HepG2 (cell line): ENCODE measurements around the gene BTBD19. TPM values are rescaled to one million over a fixed set of nuclear protein-coding genes. Genes with fewer than 3 reads are reported as not detected.

Experiments
- CEBPB ChIP-seq: IDR thresholded peaks from 2 replicates; pipeline ENCODE4 v1.6.1; 2011; ENCODE audit warnings: low read depth, low read length, improper control_type of control experiment, borderline replicate concordance
- CENPX ChIP-seq: sonication (generic); formaldehyde crosslinking; IDR thresholded peaks from 2 replicates; pipeline ENCODE4 v1.9.0; 2021; ENCODE audit warnings: mild to moderate bottlenecking, missing genetic modification reagents, moderate library complexity
- GPBP1L1 ChIP-seq: sonication (generic); formaldehyde crosslinking; IDR thresholded peaks from 2 replicates; pipeline ENCODE4 v1.5.0; 2020; ENCODE audit warnings: mild to moderate bottlenecking, missing genetic modification reagents
- HMGXB4 ChIP-seq, 2 experiments: sonication (generic) in 1 of 2; formaldehyde crosslinking in 1 of 2; IDR thresholded peaks; 2 replicates each; pipeline versions ENCODE4 v1.4.0 to v1.6.1; 2018 to 2020; ENCODE audit warnings: missing genetic modification reagents in 2 of 2, borderline replicate concordance in 1 of 2, low read depth in 1 of 2, mild to moderate bottlenecking in 1 of 2, missing biosample characterization in 1 of 2
- IKZF4 ChIP-seq: sonication (generic); formaldehyde crosslinking; IDR thresholded peaks from 2 replicates; pipeline ENCODE4 v1.5.1; 2020; ENCODE audit warnings: borderline replicate concordance, mild to moderate bottlenecking, low read depth, missing genetic modification reagents; ENCODE audit errors: not compliant biosample characterization
- SNAI1 ChIP-seq: sonication (generic); formaldehyde crosslinking; IDR thresholded peaks from 2 replicates; pipeline ENCODE4 v1.5.0; 2020; ENCODE audit warnings: mild to moderate bottlenecking, missing genetic modification reagents, borderline replicate concordance
- SOX5 ChIP-seq: IDR thresholded peaks from 2 replicates; pipeline ENCODE4 v1.6.1; 2016; ENCODE audit warnings: borderline replicate concordance
- ZBTB7A ChIP-seq: sonication (generic); formaldehyde crosslinking; IDR thresholded peaks from 2 replicates; pipeline ENCODE4 v1.8.0; 2022; ENCODE audit warnings: mild to moderate bottlenecking, missing genetic modification reagents
- ZNF251 ChIP-seq: sonication (generic); formaldehyde crosslinking; IDR thresholded peaks from 2 replicates; pipeline ENCODE4 v1.9.0; 2021; ENCODE audit warnings: mild to moderate bottlenecking, missing genetic modification reagents
- ZNF432 ChIP-seq: sonication (generic); formaldehyde crosslinking; IDR thresholded peaks from 2 replicates; pipeline ENCODE4 v1.5.0; 2020; ENCODE audit warnings: missing genetic modification reagents, mild to moderate bottlenecking, borderline replicate concordance
- ZNF574 ChIP-seq: sonication (generic); formaldehyde crosslinking; IDR thresholded peaks from 2 replicates; pipeline ENCODE4 v1.4.0; 2020; ENCODE audit warnings: missing genetic modification reagents
- ZNF792 ChIP-seq: IDR thresholded peaks from 2 replicates; pipeline ENCODE4 v1.6.1; 2016
- polyA plus RNA-seq, 8 experiments: library from polyadenylated mRNA; depleted of rRNA in 3 of 8; stranded (reverse) in 7 of 8; unstranded in 1 of 8; fragments of >200 nt; fragmentation: Illumina TruSeq in 4 of 8; extraction: Trizol in 4 of 8; gene quantifications; 2 replicates each; pipeline versions ENCODE4 v1.2.1 to v1.2.3, GENCODE V29; 2011 to 2016; ENCODE audit warnings: low read depth in 4 of 8, missing spikeins in 1 of 8, mixed read lengths in 1 of 8; ENCODE audit not compliant: insufficient read depth in 1 of 8
- total RNA-seq, 5 experiments: library from RNA; depleted of rRNA; stranded (reverse); fragments of >200 nt; fragmentation: Illumina TruSeq; extraction: Trizol; gene quantifications; 2 replicates each; pipeline ENCODE4 v1.2.3, GENCODE V29; 2016; ENCODE audit warnings: low read depth in 1 of 5
- TF ChIP-seq, protein P1 (sequence below): sonication (generic); IDR thresholded peaks from 2 replicates; pipeline ENCODE4 v1.6.1; 2016; ENCODE audit warnings: low read depth, borderline replicate concordance
- TF ChIP-seq, protein P2 (sequence below): sonication (generic); formaldehyde crosslinking; IDR thresholded peaks from 2 replicates; pipeline ENCODE4 v1.4.0; 2020; ENCODE audit warnings: missing genetic modification reagents, mild to moderate bottlenecking, borderline replicate concordance
- TF ChIP-seq, protein P3 (sequence below): sonication (generic); formaldehyde crosslinking; IDR thresholded peaks from 2 replicates; pipeline ENCODE4 v1.8.0; 2022; ENCODE audit warnings: missing genetic modification reagents, mild to moderate bottlenecking, borderline replicate concordance

BTBD19 gene
- total and polyA plus RNA-seq, 2 of the 13 experiments (the other 11 are each of a cell fraction or from before 2014, with no cell fraction given), result 2.7 to 6.7 TPM

- TF ChIP-seq SNAI1 (CRISPR knock-in tag) (no peak), HMGXB4 (CRISPR knock-in tag; IDR thresholded peaks at IDR 0.05; ENCODE audit: borderline replicate concordance in 1 of 2, low read depth in 1 of 2) (peak in 1 of 2 experiments; percentile 18; a peak in 1 of 4 replicates), ZNF792 (CRISPR knock-in tag) (no peak), ZNF432 (no peak), SOX5 (no peak), IKZF4 (CRISPR knock-in tag) (no peak), GPBP1L1 (no peak), CENPX (CRISPR knock-in tag) (no peak), ZBTB7A (CRISPR knock-in tag) (peak; percentile 37; the same call in 1 of the 2 replicates), CEBPB (no peak), ZNF574 (CRISPR knock-in tag) (0 out of 2 replicates have a peak, but pooled peaks have one; percentile 19), ZNF251 (CRISPR knock-in tag) (no peak)
- TF ChIP-seq, protein P1, sequence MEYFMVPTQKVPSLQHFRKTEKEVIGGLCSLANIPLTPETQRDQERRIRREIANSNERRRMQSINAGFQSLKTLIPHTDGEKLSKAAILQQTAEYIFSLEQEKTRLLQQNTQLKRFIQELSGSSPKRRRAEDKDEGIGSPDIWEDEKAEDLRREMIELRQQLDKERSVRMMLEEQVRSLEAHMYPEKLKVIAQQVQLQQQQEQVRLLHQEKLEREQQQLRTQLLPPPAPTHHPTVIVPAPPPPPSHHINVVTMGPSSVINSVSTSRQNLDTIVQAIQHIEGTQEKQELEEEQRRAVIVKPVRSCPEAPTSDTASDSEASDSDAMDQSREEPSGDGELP, result peak; percentile 9; the same call in 1 of the 2 replicates
- TF ChIP-seq, protein P2, sequence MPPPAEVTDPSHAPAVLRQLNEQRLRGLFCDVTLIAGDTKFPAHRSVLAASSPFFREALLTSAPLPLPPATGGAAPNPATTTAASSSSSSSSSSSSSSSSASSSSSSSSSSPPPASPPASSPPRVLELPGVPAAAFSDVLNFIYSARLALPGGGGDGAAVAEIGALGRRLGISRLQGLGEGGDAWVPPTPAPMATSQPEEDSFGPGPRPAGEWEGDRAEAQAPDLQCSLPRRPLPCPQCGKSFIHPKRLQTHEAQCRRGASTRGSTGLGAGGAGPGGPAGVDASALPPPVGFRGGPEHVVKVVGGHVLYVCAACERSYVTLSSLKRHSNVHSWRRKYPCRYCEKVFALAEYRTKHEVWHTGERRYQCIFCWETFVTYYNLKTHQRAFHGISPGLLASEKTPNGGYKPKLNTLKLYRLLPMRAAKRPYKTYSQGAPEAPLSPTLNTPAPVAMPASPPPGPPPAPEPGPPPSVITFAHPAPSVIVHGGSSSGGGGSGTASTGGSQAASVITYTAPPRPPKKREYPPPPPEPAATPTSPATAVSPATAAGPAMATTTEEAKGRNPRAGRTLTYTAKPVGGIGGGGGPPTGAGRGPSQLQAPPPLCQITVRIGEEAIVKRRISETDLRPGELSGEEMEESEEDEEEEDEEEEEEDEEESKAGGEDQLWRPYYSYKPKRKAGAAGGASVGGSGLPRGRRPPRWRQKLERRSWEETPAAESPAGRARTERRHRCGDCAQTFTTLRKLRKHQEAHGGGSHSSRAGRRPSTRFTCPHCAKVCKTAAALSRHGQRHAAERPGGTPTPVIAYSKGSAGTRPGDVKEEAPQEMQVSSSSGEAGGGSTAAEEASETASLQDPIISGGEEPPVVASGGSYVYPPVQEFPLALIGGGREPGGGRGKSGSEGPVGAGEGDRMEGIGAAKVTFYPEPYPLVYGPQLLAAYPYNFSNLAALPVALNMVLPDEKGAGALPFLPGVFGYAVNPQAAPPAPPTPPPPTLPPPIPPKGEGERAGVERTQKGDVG, result peak; percentile 4; the same call in 1 of the 2 replicates
- TF ChIP-seq, protein P3, sequence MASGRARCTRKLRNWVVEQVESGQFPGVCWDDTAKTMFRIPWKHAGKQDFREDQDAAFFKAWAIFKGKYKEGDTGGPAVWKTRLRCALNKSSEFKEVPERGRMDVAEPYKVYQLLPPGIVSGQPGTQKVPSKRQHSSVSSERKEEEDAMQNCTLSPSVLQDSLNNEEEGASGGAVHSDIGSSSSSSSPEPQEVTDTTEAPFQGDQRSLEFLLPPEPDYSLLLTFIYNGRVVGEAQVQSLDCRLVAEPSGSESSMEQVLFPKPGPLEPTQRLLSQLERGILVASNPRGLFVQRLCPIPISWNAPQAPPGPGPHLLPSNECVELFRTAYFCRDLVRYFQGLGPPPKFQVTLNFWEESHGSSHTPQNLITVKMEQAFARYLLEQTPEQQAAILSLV (CRISPR knock-in tag), result 0 out of 2 replicates have a peak, but pooled peaks have one; percentile 36
Measured at GRCh38 chr1:44820328-44821239, 12.3 kb downstream of the BTBD19 start (continued).
